Activated CD8-positive, alpha-beta memory T cell treated with anti-CD3 and anti-CD28 coated beads for 36 hours (primary cell): ENCODE measurements around the gene EIF6. TPM values are rescaled to one million over a fixed set of nuclear protein-coding genes. Genes with fewer than 3 reads are reported as not detected.
"Not testable (repeated sequence)": the region's sequence is repeated elsewhere in the genome, so short reads cannot be mapped to it uniquely, and the experiment has no call there.

Experiments used
- CTCF ChIA-PET: fragments of 350-600 bp; sonication (Branson Sonifier 250); formaldehyde crosslinking; loops from one replicate; lab custom pipeline; 2021; ENCODE audit warnings: antibody characterized with exemption; lab: Charles Lee
- POLR2A ChIA-PET: fragments of 350-600 bp; sonication (Branson Sonifier 250); formaldehyde crosslinking; loops from one replicate; lab custom pipeline; 2021; ENCODE audit warnings: antibody characterized with exemption; lab: Charles Lee
- total RNA-seq, 2 experiments: library from RNA; stranded (reverse); gene quantifications; one replicate each; pipeline ENCODE4 v1.2.3, GENCODE V29; 2021

EIF6 gene
- total RNA-seq, 2 experiments from 2014 or later: 190 to 192 TPM

- POLR2A ChIA-PET: no interaction called here
- CTCF ChIA-PET: interaction anchor here (2.4 kb wide), 1 partner anchor 11 kb away, joined by 15 read pairs; no protein-coding TSS in a partner anchor
Measured at GRCh38 chr20:35316086-35316485, 31.5 kb upstream of the EIF6 start.

- CTCF ChIA-PET: interaction anchor here (1.0 to 1.7 kb wide), 3 partner anchors 9 to 14 kb away, joined by 4 to 14 read pairs (median 4); no protein-coding TSS in a partner anchor
- POLR2A ChIA-PET: not testable (repeated sequence)
Measured at GRCh38 chr20:35315632-35316020, 31.1 kb upstream of the EIF6 start.

- CTCF ChIA-PET: interaction anchor here (1.0 to 1.7 kb wide), 3 partner anchors 8 to 15 kb away, joined by 4 to 14 read pairs (median 4); no protein-coding TSS in a partner anchor
Measured at GRCh38 chr20:35314816-35315631, 30.5 kb upstream of the EIF6 start.

GRCh38 chr20:35312318-35312717 lies 27.7 kb upstream of the EIF6 start:
- POLR2A ChIA-PET: no interaction called here

More at GRCh38 chr20:35314816-35315631, 30.5 kb upstream of the EIF6 start:
- POLR2A ChIA-PET: no interaction called here

GRCh38 chr20:35311822-35312221 lies 27.2 kb upstream of the EIF6 start:
- CTCF ChIA-PET: interaction anchor here (1.1 kb wide), 1 partner anchor 18 kb away, joined by 4 read pairs; no protein-coding TSS in a partner anchor
- POLR2A ChIA-PET: no interaction called here

More at GRCh38 chr20:35312318-35312717, 27.7 kb upstream of the EIF6 start:
- CTCF ChIA-PET: no interaction called here

- CTCF ChIA-PET: interaction anchor here (1.1 to 3.8 kb wide), 2 partner anchors 10 to 18 kb away, joined by 4 to 13 read pairs; no protein-coding TSS in a partner anchor
- POLR2A ChIA-PET: interaction anchor here (0.6 kb wide), 1 partner anchor 226 kb away, joined by 3 read pairs; no protein-coding TSS in a partner anchor
Measured at GRCh38 chr20:35311409-35311808, 26.8 kb upstream of the EIF6 start.

GRCh38 chr20:35307666-35308653 lies 23.4 kb upstream of the EIF6 start:
- CTCF ChIA-PET: interaction anchor here (0.7 to 3.8 kb wide), 4 partner anchors 7 to 24 kb away, joined by 3 to 13 read pairs (median 4); no protein-coding TSS in a partner anchor
- POLR2A ChIA-PET: no interaction called here

GRCh38 chr20:35306931-35307517 lies 22.5 kb upstream of the EIF6 start:
- ChIA-PET CTCF (interaction anchor here (0.6 to 1.5 kb wide), 6 partner anchors 8 to 404 kb away, joined by 3 to 4 read pairs (median 4); no protein-coding TSS in a partner anchor), POLR2A (no interaction called here)

- ChIA-PET CTCF (interaction anchor here (0.6 to 3.6 kb wide), 15 partner anchors 9 to 403 kb away, joined by 3 to 37 read pairs (median 4); partner anchors contain the start of gene CEP250), POLR2A (interaction anchor here (0.5 to 1.1 kb wide), 6 partner anchors 21 to 77 kb away, joined by 3 to 7 read pairs (median 4); partner anchors contain the start of gene EIF6)
Measured at GRCh38 chr20:35305682-35306556, 21.3 kb upstream of the EIF6 start.

- ChIA-PET CTCF (interaction anchor here (0.6 to 3.6 kb wide), 18 partner anchors 10 to 209 kb away, joined by 3 to 37 read pairs (median 4); partner anchors contain the start of genes CEP250 and MMP24OS), POLR2A (interaction anchor here (0.5 to 1.1 kb wide), 5 partner anchors 20 to 41 kb away, joined by 3 to 7 read pairs (median 3); partner anchors contain the start of gene EIF6)
Measured at GRCh38 chr20:35304956-35305355, 20.4 kb upstream of the EIF6 start.

- POLR2A ChIA-PET: interaction anchor here (0.5 to 0.9 kb wide), 2 partner anchors 117 to 138 kb away, joined by 3 to 6 read pairs; no protein-coding TSS in a partner anchor
- CTCF ChIA-PET: interaction anchor here (0.6 to 3.6 kb wide), 31 partner anchors 11 to 188 kb away, joined by 3 to 37 read pairs (median 4); partner anchors contain the start of genes EIF6 and MMP24OS
Measured at GRCh38 chr20:35303735-35304491, 19.3 kb upstream of the EIF6 start.

GRCh38 chr20:35303382-35303734 lies 18.8 kb upstream of the EIF6 start:
- CTCF ChIA-PET: interaction anchor here (0.7 to 3.6 kb wide), 20 partner anchors 12 to 154 kb away, joined by 3 to 37 read pairs (median 6); partner anchors contain the start of gene EIF6
- POLR2A ChIA-PET: interaction anchor here (0.5 to 0.9 kb wide), 2 partner anchors 118 to 139 kb away, joined by 3 to 6 read pairs; no protein-coding TSS in a partner anchor

GRCh38 chr20:35302421-35303335 lies 18.1 kb upstream of the EIF6 start:
- POLR2A ChIA-PET: interaction anchor here (0.6 kb wide), 1 partner anchor 206 kb away, joined by 3 read pairs; no protein-coding TSS in a partner anchor
- CTCF ChIA-PET: interaction anchor here (0.5 to 3.6 kb wide), 17 partner anchors 12 to 212 kb away, joined by 3 to 37 read pairs (median 4); partner anchors contain the start of gene CEP250

- ChIA-PET CTCF (interaction anchor here (0.6 to 3.5 kb wide), 5 partner anchors 28 to 154 kb away, joined by 3 to 27 read pairs (median 3); partner anchors contain the start of gene CEP250), POLR2A (no interaction called here)
Measured at GRCh38 chr20:35301426-35301825, 16.9 kb upstream of the EIF6 start.
